ENCODE data around the gene BOK. TPM values are rescaled to one million over a fixed set of nuclear protein-coding genes. Genes with fewer than 3 reads are reported as not detected.

BOK gene
- total and polyA plus RNA-seq, 2 donors (not counting 3 experiments of a cell fraction or from before 2014, with no cell fraction given): 76.0 to 95.5 TPM

- H3K27me3 ChIP-seq (ENCODE audit: control insufficient read depth in 2 of 2, insufficient read depth in 2 of 2, low read length in 2 of 2): no peaks in the 10 kb centered on the region
- H4K20me1 ChIP-seq (replicated peaks; ENCODE audit: control insufficient read depth, extremely low read depth, insufficient read depth, low read length): no peaks in the 10 kb centered on the region
- TF ChIP-seq GATA2 (IDR thresholded peaks at IDR 0.05; ENCODE audit: insufficient read depth, insufficient read length, low read depth, low read length) (no peak), POLR2A (IDR thresholded peaks at IDR 0.05; ENCODE audit: low read depth, low read length) (no peak), POLR2AphosphoS5 (IDR thresholded peaks at IDR 0.05; ENCODE audit: insufficient read depth, low read depth, low read length) (no peak), CTCF (IDR thresholded peaks at IDR 0.05; ENCODE audit: extremely low read depth in 1 of 2, insufficient read depth in 1 of 2, low read depth in 1 of 2, low read length in 2 of 2) (no peak), JUN (IDR thresholded peaks at IDR 0.05; ENCODE audit: borderline replicate concordance, insufficient read depth, insufficient read length, low read depth) (no peak), MYC (IDR thresholded peaks at IDR 0.05; ENCODE audit: low read depth, low read length) (no peak), FOS (IDR thresholded peaks at IDR 0.05; ENCODE audit: borderline replicate concordance, insufficient read depth, low read length) (no peak), EZH2 (IDR thresholded peaks at IDR 0.05; ENCODE audit: borderline replicate concordance, low read depth, low read length, severe bottlenecking) (no peak), MAX (IDR thresholded peaks at IDR 0.05; ENCODE audit: insufficient read depth, insufficient read length) (no peak)
- no peak for FAIRE-seq
- H3K9me1 ChIP-seq (replicated peaks; ENCODE audit: control insufficient read depth, extremely low read depth, insufficient read depth, low read length): no peaks in the 10 kb centered on the region
- no peak for DNase-seq (ENCODE audit: low read depth, low spot score)
- no TSS peak for BruUV-seq (replicated peaks)
- dilution Hi-C loops (cut with MboI; ENCODE audit: extremely low pct_ligation_motif_present, low sequenced_read_pairs) (no loop called here), intact Hi-C loops (cut with micrococcal nuclease) (no loop called here)
- no peak overlapping the region for H3K4me3 ChIP-seq (replicated peaks in 1 of 3; ENCODE audit: insufficient read depth in 1 of 3, low read depth in 1 of 3, low read length in 3 of 3)
- POLR2A ChIA-PET: no interaction called here
- H3K79me2 ChIP-seq (ENCODE audit: control insufficient read depth, insufficient read depth, low read length): no peaks in the 10 kb centered on the region
- H3K9me3 ChIP-seq (replicated peaks; ENCODE audit: control insufficient read depth, insufficient read depth, low read length): no peaks in the 10 kb centered on the region
- CTCF ChIA-PET: no interaction called here
- no peak overlapping the region for H3K9ac ChIP-seq (replicated peaks; ENCODE audit: extremely low read depth, insufficient read depth, low read length)
- H3K4me2 ChIP-seq (ENCODE audit: insufficient read depth, low read length): no peak overlapping the region
- H3K4me1 ChIP-seq (ENCODE audit: control insufficient read depth, extremely low read depth, insufficient read depth, low read length): no peaks in the 10 kb centered on the region
- peaks cover 2% of the 10 kb centered on the region in 2 experiments for H3K36me3 ChIP-seq (ENCODE audit: control insufficient read depth in 2 of 2, extremely low read depth in 1 of 2, insufficient read depth in 2 of 2, low read length in 2 of 2)
- H3K27ac ChIP-seq (ENCODE audit: insufficient read depth, low read depth, low read length): no peak overlapping the region
- H2AFZ ChIP-seq (ENCODE audit: low read depth, low read length): no peak overlapping the region
Observed at GRCh38 chr2:241579281-241579680, 20.7 kb downstream of the BOK start.
